ENCODE measurements around the gene MTA1. TPM values are rescaled to one million over a fixed set of nuclear protein-coding genes. Genes with fewer than 3 reads are reported as not detected.

The MTA1 gene
- total and polyA plus RNA-seq, 7 experiments from 2014 or later, result 2.8 to 132 (median 117) TPM

DNA sequence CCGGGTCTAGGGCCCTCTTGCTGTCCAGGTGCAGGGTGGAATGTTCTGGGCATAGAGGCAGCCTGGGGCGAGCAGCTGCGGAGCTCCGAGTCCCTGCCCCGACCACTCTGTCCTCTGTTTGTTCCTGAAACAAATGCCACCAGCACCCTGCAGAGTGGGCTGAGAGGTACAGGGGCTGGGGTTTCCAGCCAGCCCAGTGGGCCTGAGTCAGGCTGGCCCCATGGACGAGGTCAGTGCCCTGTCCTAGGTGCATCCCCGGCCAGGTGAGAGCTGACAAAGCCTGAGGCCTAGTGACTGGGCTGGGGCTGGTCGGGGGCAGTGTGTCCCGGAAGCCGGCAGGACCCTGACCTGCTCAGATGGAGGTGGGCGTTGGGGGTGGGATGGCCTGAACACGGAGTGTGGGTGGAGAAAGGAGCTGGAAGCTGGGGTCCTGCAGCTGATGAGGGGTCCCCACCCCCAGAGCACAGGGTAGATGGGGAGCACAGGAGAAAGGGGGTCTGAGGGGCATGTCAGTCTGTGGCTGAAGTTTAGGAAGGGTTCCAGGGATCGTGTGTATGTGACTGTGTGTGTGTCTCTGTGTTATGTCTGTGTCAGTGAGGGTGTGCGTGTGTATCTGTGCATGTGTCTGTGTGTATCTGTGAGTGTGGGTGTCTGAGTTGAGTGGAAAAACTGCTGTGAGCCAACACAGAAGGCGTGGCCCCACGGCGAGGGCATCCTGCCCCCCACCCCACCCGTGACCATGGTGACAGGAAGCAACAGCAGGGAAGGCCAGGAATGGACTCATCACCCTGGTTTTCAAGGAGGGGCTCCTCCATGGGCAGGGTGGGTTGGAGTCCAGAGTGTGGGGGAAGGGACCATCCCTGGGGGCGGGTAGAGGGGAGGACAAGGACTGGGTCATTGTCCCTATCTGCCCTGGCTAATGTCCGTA is 64.7 kb downstream of the MTA1 start:
- Mint-ChIP-seq H3K4me3 (peak overlapping the region; percentile 23 to 89 (median 62)), H3K27me3 (peaks cover 0 to 17% (median 0%) of the 10 kb centered on the region in 5 donors), H3K27ac (peak overlapping the region; percentile 91 to 100 (median 98)), H3K9me3 (peaks cover 0 to 6% (median 0%) of the 10 kb centered on the region in 11 donors), H3K36me3 (peaks cover 0 to 2% (median 0%) of the 10 kb centered on the region in 5 donors), H3K4me1 (peaks cover 27 to 61% (median 46%) of the 10 kb centered on the region in 7 donors)
- Histone ChIP-seq H3K27me3 (ENCODE audit: control insufficient read depth in 2 of 2, insufficient read depth in 2 of 2, low read length in 2 of 2) (no peaks in the 10 kb centered on the region), H3K9me3 (ENCODE audit: control insufficient read depth in 2 of 3, low read length in 3 of 3) (no peaks in the 10 kb centered on the region), H3K27ac (ENCODE audit: low read depth, low read length) (peak overlapping the region; percentile 100), H3K4me1 (ENCODE audit: control insufficient read depth in 2 of 2, insufficient read depth in 2 of 2, low read length in 2 of 2) (peaks cover 58 to 81% of the 10 kb centered on the region in 2 donors), H3K4me3 (ENCODE audit: low read length) (no peak overlapping the region), H3K36me3 (ENCODE audit: control insufficient read depth in 2 of 3, insufficient read depth in 3 of 3, low read length in 3 of 3) (no peaks in the 10 kb centered on the region)
- DNase-seq (peak in 7 of 9 donors; percentile 63 to 87 (median 79)), ATAC-seq (no peak)
- ChIA-PET POLR2A (interaction anchor here (1.0 kb wide), 1 partner anchor 14 kb away, joined by 4 read pairs; no protein-coding TSS in a partner anchor), CTCF (interaction anchor here (1.0 kb wide), 1 partner anchor 114 kb away, joined by 5 read pairs; no protein-coding TSS in a partner anchor)
- intact Hi-C loops (cut with micrococcal nuclease), result no loop called here

DNA sequence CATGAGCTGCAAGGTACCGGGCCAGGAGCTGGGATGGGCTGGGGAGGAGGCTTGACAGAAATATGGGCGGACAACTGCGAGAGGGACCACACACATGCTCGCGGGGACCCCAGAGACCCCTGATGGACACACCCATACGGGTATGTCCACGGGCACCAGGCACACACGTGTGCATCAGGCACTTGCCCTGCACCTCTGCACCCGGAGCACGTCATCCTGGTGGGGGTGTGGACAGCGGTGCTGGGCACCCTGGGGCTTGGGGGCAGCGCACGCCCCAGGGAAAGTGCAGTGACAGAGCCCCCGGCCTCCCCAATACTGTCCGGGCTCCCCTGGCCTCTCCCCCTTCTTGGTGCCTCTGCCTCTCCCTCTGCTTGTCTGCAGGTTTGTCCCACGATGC is 65.4 kb downstream of the MTA1 start:
- ATAC-seq (no peak), DNase-seq (peak in 2 of 9 donors; percentile 25 to 30)
- Mint-ChIP-seq H3K4me3 (peak overlapping the region in 6 of 10 donors; percentile 25 to 89 (median 60)), H3K27ac (peak overlapping the region; percentile 91 to 100 (median 98)), H3K4me1 (peaks cover 25 to 59% (median 50%) of the 10 kb centered on the region in 7 donors), H3K36me3 (peaks cover 0 to 2% (median 0%) of the 10 kb centered on the region in 5 donors), H3K9me3 (peaks cover 0 to 6% (median 0%) of the 10 kb centered on the region in 11 donors), H3K27me3 (peaks cover 0 to 11% (median 0%) of the 10 kb centered on the region in 5 donors)
- no peaks in the 10 kb centered on the region for H3K9me3 ChIP-seq (ENCODE audit: control insufficient read depth in 2 of 3, low read length in 3 of 3)
- no peaks in the 10 kb centered on the region for H3K36me3 ChIP-seq (ENCODE audit: control insufficient read depth in 2 of 3, insufficient read depth in 3 of 3, low read length in 3 of 3)
- peaks cover 61 to 76% of the 10 kb centered on the region in 2 donors for H3K4me1 ChIP-seq (ENCODE audit: control insufficient read depth in 2 of 2, insufficient read depth in 2 of 2, low read length in 2 of 2)
- H3K4me3 ChIP-seq (ENCODE audit: low read length), result no peak overlapping the region
- H3K27me3 ChIP-seq (ENCODE audit: control insufficient read depth in 2 of 2, insufficient read depth in 2 of 2, low read length in 2 of 2), result no peaks in the 10 kb centered on the region
- ChIA-PET POLR2A (no interaction called here), CTCF (no interaction called here)
- intact Hi-C loops (cut with micrococcal nuclease), result no loop called here
- peak overlapping the region; percentile 100 for H3K27ac ChIP-seq (ENCODE audit: low read depth, low read length)

DNA sequence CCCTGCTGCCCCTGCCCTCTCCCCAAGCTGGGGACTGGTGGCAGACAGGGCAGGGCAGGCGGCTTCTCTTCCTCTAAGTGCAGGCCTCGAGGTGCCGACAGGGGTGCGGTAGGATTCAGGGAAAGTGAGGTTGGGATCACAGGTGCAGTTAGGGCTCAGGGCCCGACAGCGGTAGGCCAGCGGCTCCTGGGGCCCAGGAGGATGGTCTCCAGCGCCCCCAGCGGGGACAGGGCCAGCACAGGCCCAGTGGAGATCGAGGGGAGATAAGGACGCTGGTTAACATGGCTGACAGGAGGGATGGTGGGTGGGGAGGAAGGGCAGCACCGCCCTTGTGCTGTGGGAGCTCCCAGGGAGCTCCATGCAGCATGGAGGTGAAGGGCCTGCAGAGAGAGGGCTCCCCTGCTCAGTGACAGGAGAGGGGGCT is 66.1 kb downstream of the MTA1 start:
- Mint-ChIP-seq H3K4me1 (peaks cover 22 to 52% (median 44%) of the 10 kb centered on the region in 7 donors), H3K27ac (peak overlapping the region; percentile 78 to 100 (median 98)), H3K27me3 (peaks cover 0 to 3% (median 0%) of the 10 kb centered on the region in 5 donors), H3K4me3 (peak overlapping the region in 9 of 10 donors; percentile 13 to 89 (median 72)), H3K36me3 (peaks cover 0 to 2% (median 0%) of the 10 kb centered on the region in 5 donors), H3K9me3 (peaks cover 0 to 6% (median 0%) of the 10 kb centered on the region in 11 donors)
- H3K4me3 ChIP-seq (ENCODE audit: low read length), result no peak overlapping the region
- no peaks in the 10 kb centered on the region for H3K9me3 ChIP-seq (ENCODE audit: control insufficient read depth in 2 of 3, low read length in 3 of 3)
- CTCF ChIA-PET, result no interaction called here
- H3K27me3 ChIP-seq (ENCODE audit: control insufficient read depth in 2 of 2, insufficient read depth in 2 of 2, low read length in 2 of 2), result no peaks in the 10 kb centered on the region
- intact Hi-C loops (cut with micrococcal nuclease), result no loop called here
- H3K36me3 ChIP-seq (ENCODE audit: control insufficient read depth in 2 of 3, insufficient read depth in 3 of 3, low read length in 3 of 3), result no peaks in the 10 kb centered on the region
- POLR2A ChIA-PET, result interaction anchor here (0.7 to 1.0 kb wide), 3 partner anchors 26 to 185 kb away, joined by 3 to 6 read pairs (median 3); partner anchors contain the start of gene BRF1
- peaks cover 53 to 69% of the 10 kb centered on the region in 2 donors for H3K4me1 ChIP-seq (ENCODE audit: control insufficient read depth in 2 of 2, insufficient read depth in 2 of 2, low read length in 2 of 2)
- ATAC-seq, result no peak
- peak overlapping the region; percentile 100 for H3K27ac ChIP-seq (ENCODE audit: low read depth, low read length)
- DNase-seq, result peak in 6 of 9 donors; percentile 39 to 57 (median 50)

DNA sequence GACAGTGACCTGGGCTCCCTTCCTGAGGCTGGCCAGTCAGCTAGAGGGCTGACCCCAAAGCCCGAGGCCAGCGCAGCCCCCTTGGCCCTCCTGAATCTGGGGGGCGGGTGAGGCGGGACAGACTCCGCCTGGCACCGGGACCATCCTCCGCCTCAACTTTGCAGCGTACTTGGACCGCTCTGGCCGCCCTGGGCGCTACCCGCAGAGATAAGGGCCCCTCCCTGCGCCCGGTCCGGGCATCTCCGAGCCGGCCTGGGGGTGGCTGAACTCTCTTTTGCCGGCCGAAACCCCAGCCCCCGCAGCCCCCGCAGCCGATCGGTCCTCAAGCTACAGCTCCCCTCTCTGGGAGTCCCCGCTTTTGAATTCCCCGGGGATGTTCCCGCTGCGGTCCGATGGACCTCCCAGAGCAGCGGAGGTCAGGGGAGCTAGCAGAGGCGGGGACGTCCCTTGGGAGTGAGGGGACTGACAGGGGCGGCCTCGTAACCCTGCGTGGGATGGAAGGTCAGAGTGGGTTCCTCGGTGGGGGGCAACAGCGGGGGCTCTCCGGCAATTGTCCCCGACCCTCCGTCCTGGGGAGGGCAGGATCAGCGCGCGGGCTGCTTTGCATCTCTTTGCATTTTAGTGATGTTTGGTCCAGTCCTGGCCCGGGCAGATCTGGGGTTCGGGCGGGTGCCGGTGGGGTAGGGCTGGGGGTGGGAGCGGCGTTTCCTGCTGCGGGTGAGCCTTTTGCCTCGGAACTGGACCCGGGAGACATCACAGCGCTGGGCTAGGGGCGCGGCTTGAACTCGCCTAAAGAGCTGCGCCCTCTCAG is 66.7 kb downstream of the MTA1 start, which contains the start of gene CRIP1:
CRIP1 (plus strand) TSS at position 724 of the 811 bp plus-strand sequence. CDS start 374 bp downstream, outside the sequence.
- peak within 1 kb of the TSS; percentile 84 to 95 (median 88) for H3K4me3 Mint-ChIP-seq
- POLR2A ChIA-PET, result interaction anchor here (0.7 to 1.0 kb wide), 3 partner anchors 25 to 185 kb away, joined by 3 to 6 read pairs (median 3); partner anchors contain the start of gene BRF1

DNA sequence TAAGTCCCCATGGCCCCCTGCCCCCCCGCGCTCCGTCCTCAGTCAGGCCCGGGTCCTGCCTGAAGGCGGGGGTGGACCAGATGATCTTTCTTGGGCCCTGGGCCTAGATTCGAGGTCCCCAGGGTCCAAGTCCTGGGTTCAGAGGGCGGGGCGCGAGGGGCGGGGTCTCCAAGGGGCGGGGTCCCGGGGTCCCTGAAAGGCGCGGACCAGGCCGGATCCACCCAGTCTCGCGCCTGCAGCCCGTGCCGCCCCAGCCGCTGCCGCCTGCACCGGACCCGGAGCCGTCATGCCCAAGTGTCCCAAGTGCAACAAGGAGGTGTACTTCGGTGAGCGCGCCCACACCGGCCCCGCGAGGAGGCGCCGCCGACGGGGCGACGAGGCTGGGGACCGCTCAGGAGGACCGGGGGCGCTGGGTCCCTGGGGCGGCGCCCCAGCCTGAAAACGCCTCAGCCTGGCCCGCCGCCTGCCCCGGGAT is 67.4 kb downstream of the MTA1 start:
- H3K4me1 Mint-ChIP-seq, result peaks cover 22 to 46% (median 38%) of the 10 kb centered on the region in 7 donors
- POLR2A ChIA-PET, result interaction anchor here (1.0 kb wide), 1 partner anchor 116 kb away, joined by 3 read pairs; no protein-coding TSS in a partner anchor
- CTCF ChIA-PET, result interaction anchor here (0.5 to 0.9 kb wide), 2 partner anchors 116 to 128 kb away, joined by 3 to 4 read pairs; no protein-coding TSS in a partner anchor

More for the DNA sequence above, 66.7 kb downstream of the MTA1 start, which contains the start of gene CRIP1:
- Histone ChIP-seq H3K4me3 (ENCODE audit: low read length) (peak within 1 kb of the TSS; percentile 85), H3K27me3 (ENCODE audit: control insufficient read depth in 2 of 2, insufficient read depth in 2 of 2, low read length in 2 of 2) (no peaks in the 10 kb centered on the region), H3K4me1 (ENCODE audit: control insufficient read depth in 2 of 2, insufficient read depth in 2 of 2, low read length in 2 of 2) (peaks cover 47 to 63% of the 10 kb centered on the region in 2 donors), H3K9me3 (ENCODE audit: control insufficient read depth in 2 of 3, low read length in 3 of 3) (no peaks in the 10 kb centered on the region), H3K27ac (ENCODE audit: low read depth, low read length) (peak within 1 kb of the TSS; percentile 100), H3K36me3 (ENCODE audit: control insufficient read depth in 2 of 3, insufficient read depth in 3 of 3, low read length in 3 of 3) (no peaks in the 10 kb centered on the region)
- DNase-seq (peak in 2 of 9 donors; percentile 15 to 16), ATAC-seq (no peak)
- Mint-ChIP-seq H3K4me1 (peaks cover 22 to 46% (median 38%) of the 10 kb centered on the region in 7 donors), H3K27ac (peak within 1 kb of the TSS; percentile 92 to 100 (median 98)), H3K9me3 (peaks cover 0 to 6% (median 0%) of the 10 kb centered on the region in 11 donors), H3K27me3 (no peaks in the 10 kb centered on the region), H3K36me3 (peaks cover 0 to 2% (median 0%) of the 10 kb centered on the region in 5 donors)
- intact Hi-C loops (cut with micrococcal nuclease), result no loop called here
- CTCF ChIA-PET, result interaction anchor here (0.5 to 0.9 kb wide), 2 partner anchors 115 to 127 kb away, joined by 3 to 4 read pairs; no protein-coding TSS in a partner anchor

More for the DNA sequence above, 67.4 kb downstream of the MTA1 start:
- Histone ChIP-seq H3K27ac (ENCODE audit: low read depth, low read length) (peak overlapping the region; percentile 100), H3K27me3 (ENCODE audit: control insufficient read depth in 2 of 2, insufficient read depth in 2 of 2, low read length in 2 of 2) (no peaks in the 10 kb centered on the region), H3K36me3 (ENCODE audit: control insufficient read depth in 2 of 3, insufficient read depth in 3 of 3, low read length in 3 of 3) (no peaks in the 10 kb centered on the region), H3K9me3 (ENCODE audit: control insufficient read depth in 2 of 3, low read length in 3 of 3) (no peaks in the 10 kb centered on the region), H3K4me3 (ENCODE audit: low read length) (peak overlapping the region; percentile 85), H3K4me1 (ENCODE audit: control insufficient read depth in 2 of 2, insufficient read depth in 2 of 2, low read length in 2 of 2) (peaks cover 45 to 60% of the 10 kb centered on the region in 2 donors)
- Mint-ChIP-seq H3K9me3 (peaks cover 0 to 2% (median 0%) of the 10 kb centered on the region in 11 donors), H3K27me3 (no peaks in the 10 kb centered on the region), H3K4me3 (peak overlapping the region; percentile 84 to 95 (median 88)), H3K27ac (peak overlapping the region; percentile 92 to 100 (median 97)), H3K36me3 (peaks cover 0 to 2% (median 0%) of the 10 kb centered on the region in 5 donors)
- ATAC-seq, result no peak
- DNase-seq, result peak in 5 of 9 donors; percentile 34 to 68 (median 46)
- intact Hi-C loops (cut with micrococcal nuclease), result no loop called here
